Astrocyte (in vitro differentiated cells and primary cell): ENCODE results near the gene LHFPL4.

Source experiments
- EZH2 ChIP-seq: IDR thresholded peaks from 2 replicates; pipeline ENCODE4 v1.6.1; 2012; ENCODE audit warnings: mild to moderate bottlenecking, low read length, inconsistent platforms; ENCODE audit not compliant: insufficient read depth
- TF ChIP-seq, protein P1 (sequence below): IDR thresholded peaks from 2 replicates; pipeline ENCODE4 v1.5.1; 2011; ENCODE audit warnings: low read depth, mild to moderate bottlenecking, inconsistent platforms, low read length, moderate library complexity; ENCODE audit not compliant: insufficient read depth

GRCh38 chr3:9473496-9474065 is 80.0 kb downstream of the LHFPL4 start:
- TF ChIP-seq, protein P1, sequence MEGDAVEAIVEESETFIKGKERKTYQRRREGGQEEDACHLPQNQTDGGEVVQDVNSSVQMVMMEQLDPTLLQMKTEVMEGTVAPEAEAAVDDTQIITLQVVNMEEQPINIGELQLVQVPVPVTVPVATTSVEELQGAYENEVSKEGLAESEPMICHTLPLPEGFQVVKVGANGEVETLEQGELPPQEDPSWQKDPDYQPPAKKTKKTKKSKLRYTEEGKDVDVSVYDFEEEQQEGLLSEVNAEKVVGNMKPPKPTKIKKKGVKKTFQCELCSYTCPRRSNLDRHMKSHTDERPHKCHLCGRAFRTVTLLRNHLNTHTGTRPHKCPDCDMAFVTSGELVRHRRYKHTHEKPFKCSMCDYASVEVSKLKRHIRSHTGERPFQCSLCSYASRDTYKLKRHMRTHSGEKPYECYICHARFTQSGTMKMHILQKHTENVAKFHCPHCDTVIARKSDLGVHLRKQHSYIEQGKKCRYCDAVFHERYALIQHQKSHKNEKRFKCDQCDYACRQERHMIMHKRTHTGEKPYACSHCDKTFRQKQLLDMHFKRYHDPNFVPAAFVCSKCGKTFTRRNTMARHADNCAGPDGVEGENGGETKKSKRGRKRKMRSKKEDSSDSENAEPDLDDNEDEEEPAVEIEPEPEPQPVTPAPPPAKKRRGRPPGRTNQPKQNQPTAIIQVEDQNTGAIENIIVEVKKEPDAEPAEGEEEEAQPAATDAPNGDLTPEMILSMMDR = no peak
- TF ChIP-seq EZH2 = no peak
